Stimulated activated memory B cell treated with anti-CD40 and anti-IgM and Interleukin-4, amounts not matched to agents 10 μg/mL and 1 μg/mL and 100 μg/mL, for 72 hours (primary cell): ENCODE measurements around the gene PRKCH.

Experiments
- ATAC-seq: fragments of 150-1000 bp; cut with Tn5 transposase; 2 replicates; pipeline ENCODE4 v1.10.0; 2021
- H3K27ac Mint-ChIP-seq: one replicate; pipeline ENCODE4 v1.8.0; 2022; ENCODE audit warnings: mild to moderate bottlenecking, mixed read lengths
- H3K27me3 Mint-ChIP-seq: one replicate; pipeline ENCODE4 v1.8.0; 2022; ENCODE audit warnings: mixed read lengths
- H3K36me3 Mint-ChIP-seq: one replicate; pipeline ENCODE4 v1.8.0; 2022; ENCODE audit warnings: mixed read lengths
- H3K4me1 Mint-ChIP-seq: one replicate; pipeline ENCODE4 v1.8.0; 2022; ENCODE audit warnings: mixed read lengths
- H3K4me3 Mint-ChIP-seq: one replicate; pipeline ENCODE4 v1.8.0; 2022; ENCODE audit warnings: mild to moderate bottlenecking, moderate library complexity, mixed read lengths
- H3K9me3 Mint-ChIP-seq: one replicate; pipeline ENCODE4 v1.8.0; 2022; ENCODE audit warnings: mixed read lengths

Gene PRKCH

GRCh38 chr14:61516964-61517653, 195.7 kb downstream of the PRKCH start:
- H3K27ac Mint-ChIP-seq, result no peak overlapping the region
- ATAC-seq, result no peak
- no peak overlapping the region for H3K4me3 Mint-ChIP-seq
- no peaks in the 10 kb centered on the region for H3K9me3 Mint-ChIP-seq
- no peaks in the 10 kb centered on the region for H3K27me3 Mint-ChIP-seq
- no peaks in the 10 kb centered on the region for H3K36me3 Mint-ChIP-seq
- H3K4me1 Mint-ChIP-seq, result peaks cover 7% of the 10 kb centered on the region

GRCh38 chr14:61517911-61518384, 196.6 kb downstream of the PRKCH start:
- Mint-ChIP-seq H3K9me3 (no peaks in the 10 kb centered on the region), H3K27ac (peak overlapping the region; percentile 47), H3K4me1 (peaks cover 7% of the 10 kb centered on the region), H3K36me3 (no peaks in the 10 kb centered on the region), H3K4me3 (no peak overlapping the region), H3K27me3 (no peaks in the 10 kb centered on the region)
- ATAC-seq, result no peak

GRCh38 chr14:61518403-61518802, 197.0 kb downstream of the PRKCH start:
- ATAC-seq, result peak; percentile 53
- Mint-ChIP-seq H3K27me3 (no peaks in the 10 kb centered on the region), H3K4me1 (peaks cover 7% of the 10 kb centered on the region), H3K36me3 (no peaks in the 10 kb centered on the region), H3K27ac (peak overlapping the region; percentile 47), H3K9me3 (no peaks in the 10 kb centered on the region), H3K4me3 (no peak overlapping the region)

- Mint-ChIP-seq H3K36me3 (no peaks in the 10 kb centered on the region), H3K27me3 (no peaks in the 10 kb centered on the region), H3K27ac (no peak overlapping the region), H3K4me1 (peaks cover 7% of the 10 kb centered on the region), H3K4me3 (no peak overlapping the region), H3K9me3 (no peaks in the 10 kb centered on the region)
- no peak for ATAC-seq
These were observed 197.7 kb downstream of the PRKCH start for GRCh38 chr14:61519106-61519505.

- no peaks in the 10 kb centered on the region for H3K27me3 Mint-ChIP-seq
- H3K27ac Mint-ChIP-seq, result no peak overlapping the region
- H3K4me1 Mint-ChIP-seq, result peaks cover 9% of the 10 kb centered on the region
- no peaks in the 10 kb centered on the region for H3K36me3 Mint-ChIP-seq
- H3K9me3 Mint-ChIP-seq, result no peaks in the 10 kb centered on the region
- no peak overlapping the region for H3K4me3 Mint-ChIP-seq
- ATAC-seq, result no peak
These were observed 198.4 kb downstream of the PRKCH start for GRCh38 chr14:61519735-61520134.

- H3K9me3 Mint-ChIP-seq, result no peaks in the 10 kb centered on the region
- peaks cover 17% of the 10 kb centered on the region for H3K4me1 Mint-ChIP-seq
- no peak overlapping the region for H3K4me3 Mint-ChIP-seq
- H3K27me3 Mint-ChIP-seq, result no peaks in the 10 kb centered on the region
- no peak overlapping the region for H3K27ac Mint-ChIP-seq
- no peak for ATAC-seq
- no peaks in the 10 kb centered on the region for H3K36me3 Mint-ChIP-seq
These were observed 199.2 kb downstream of the PRKCH start for GRCh38 chr14:61520576-61520975.

- H3K27ac Mint-ChIP-seq, result peak overlapping the region; percentile 1
- peaks cover 23% of the 10 kb centered on the region for H3K4me1 Mint-ChIP-seq
- no peak overlapping the region for H3K4me3 Mint-ChIP-seq
These were observed 200.4 kb downstream of the PRKCH start for GRCh38 chr14:61521773-61522172.

GRCh38 chr14:61523751-61524150, 202.4 kb downstream of the PRKCH start:
- Mint-ChIP-seq H3K27me3 (no peaks in the 10 kb centered on the region), H3K36me3 (no peaks in the 10 kb centered on the region), H3K4me3 (no peak overlapping the region), H3K27ac (peak overlapping the region; percentile 79), H3K4me1 (peaks cover 36% of the 10 kb centered on the region), H3K9me3 (no peaks in the 10 kb centered on the region)
- no peak for ATAC-seq

More at GRCh38 chr14:61521773-61522172, 200.4 kb downstream of the PRKCH start:
- no peak for ATAC-seq
- Mint-ChIP-seq H3K27me3 (no peaks in the 10 kb centered on the region), H3K36me3 (no peaks in the 10 kb centered on the region), H3K9me3 (no peaks in the 10 kb centered on the region)

GRCh38 chr14:61524211-61524806, 202.9 kb downstream of the PRKCH start:
- Mint-ChIP-seq H3K27me3 (no peaks in the 10 kb centered on the region), H3K4me3 (no peak overlapping the region), H3K4me1 (peaks cover 36% of the 10 kb centered on the region), H3K36me3 (no peaks in the 10 kb centered on the region), H3K27ac (peak overlapping the region; percentile 79), H3K9me3 (no peaks in the 10 kb centered on the region)
- no peak for ATAC-seq

- H3K4me3 Mint-ChIP-seq, result no peak overlapping the region
- H3K36me3 Mint-ChIP-seq, result no peaks in the 10 kb centered on the region
- no peak for ATAC-seq
- peaks cover 36% of the 10 kb centered on the region for H3K4me1 Mint-ChIP-seq
- peak overlapping the region; percentile 79 for H3K27ac Mint-ChIP-seq
- no peaks in the 10 kb centered on the region for H3K27me3 Mint-ChIP-seq
- H3K9me3 Mint-ChIP-seq, result no peaks in the 10 kb centered on the region
These were observed 203.5 kb downstream of the PRKCH start for GRCh38 chr14:61524936-61525292.

GRCh38 chr14:61525293-61526011, 204.1 kb downstream of the PRKCH start:
- no peak overlapping the region for H3K4me3 Mint-ChIP-seq
- H3K27ac Mint-ChIP-seq, result peak overlapping the region; percentile 79
- no peaks in the 10 kb centered on the region for H3K27me3 Mint-ChIP-seq
- no peaks in the 10 kb centered on the region for H3K9me3 Mint-ChIP-seq
- peak; percentile 84 for ATAC-seq
- peaks cover 36% of the 10 kb centered on the region for H3K4me1 Mint-ChIP-seq
- no peaks in the 10 kb centered on the region for H3K36me3 Mint-ChIP-seq

GRCh38 chr14:61526405-61527312, 205.3 kb downstream of the PRKCH start:
- H3K36me3 Mint-ChIP-seq, result no peaks in the 10 kb centered on the region
- H3K27me3 Mint-ChIP-seq, result no peaks in the 10 kb centered on the region
- peak overlapping the region; percentile 79 for H3K27ac Mint-ChIP-seq
- no peaks in the 10 kb centered on the region for H3K9me3 Mint-ChIP-seq
- H3K4me3 Mint-ChIP-seq, result no peak overlapping the region
- ATAC-seq, result no peak
- peaks cover 36% of the 10 kb centered on the region for H3K4me1 Mint-ChIP-seq

GRCh38 chr14:61527325-61528100, 206.1 kb downstream of the PRKCH start:
- ATAC-seq, result no peak
- H3K9me3 Mint-ChIP-seq, result no peaks in the 10 kb centered on the region
- peaks cover 36% of the 10 kb centered on the region for H3K4me1 Mint-ChIP-seq
- no peaks in the 10 kb centered on the region for H3K27me3 Mint-ChIP-seq
- no peaks in the 10 kb centered on the region for H3K36me3 Mint-ChIP-seq
- no peak overlapping the region for H3K4me3 Mint-ChIP-seq
- peak overlapping the region; percentile 31 for H3K27ac Mint-ChIP-seq

GRCh38 chr14:61528591-61529021, 207.2 kb downstream of the PRKCH start:
- no peaks in the 10 kb centered on the region for H3K27me3 Mint-ChIP-seq
- peak; percentile 42 for ATAC-seq
- H3K4me3 Mint-ChIP-seq, result no peak overlapping the region
- peak overlapping the region; percentile 31 for H3K27ac Mint-ChIP-seq
- H3K4me1 Mint-ChIP-seq, result peaks cover 38% of the 10 kb centered on the region
- H3K9me3 Mint-ChIP-seq, result no peaks in the 10 kb centered on the region
- no peaks in the 10 kb centered on the region for H3K36me3 Mint-ChIP-seq
